ENCODE results near the gene RSPRY1. TPM values are rescaled to one million over a fixed set of nuclear protein-coding genes. Genes with fewer than 3 reads are reported as not detected.

RSPRY1 gene
- polyA plus RNA-seq, 1 of the 3 experiments (the other 2 are of a cell fraction), result 16.6 TPM

GRCh38 chr16:57196286-57196685 is 10.2 kb downstream of the RSPRY1 start:
- H3K27me3 ChIP-seq (ENCODE audit: insufficient read depth), result no peaks in the 10 kb centered on the region
- H3K9me3 ChIP-seq, result no peaks in the 10 kb centered on the region
- ChIA-PET CTCF (interaction anchor here (0.7 to 2.2 kb wide), 6 partner anchors 9 to 561 kb away, joined by 3 to 9 read pairs (median 4); partner anchors contain the start of genes ARL2BP and CX3CL1), POLR2A (interaction anchor here (1.4 to 1.9 kb wide), 2 partner anchors 9 to 11 kb away, joined by 5 to 7 read pairs; partner anchors contain the start of genes PSME3IP1 and RSPRY1)
- 22% methylated on average over 4 of the region's 4 CpGs for WGBS (ENCODE audit: low lambda C conversion rate)
- H3K4me2 ChIP-seq, result 0 out of 2 replicates have a peak overlapping the region, but pooled peaks have one; percentile 8
- peaks cover 2 to 4% of the 10 kb centered on the region in 2 experiments for H3K36me3 ChIP-seq (replicated peaks in 1 of 2; ENCODE audit: control insufficient read depth in 1 of 2, insufficient read depth in 2 of 2, low read length in 1 of 2)
- no peak for TF ChIP-seq SIN3A (IDR thresholded peaks at IDR 0.05; ENCODE audit: borderline replicate concordance, low read depth, low read length)
- no peak for TF ChIP-seq FOXM1 (IDR thresholded peaks at IDR 0.05; ENCODE audit: low read depth)
- TF ChIP-seq GATA2 (CRISPR knock-in tag; IDR thresholded peaks at IDR 0.05), result no peak
- no peak for TF ChIP-seq EZH2phosphoT487 (IDR thresholded peaks at IDR 0.05; ENCODE audit: borderline replicate concordance, low read depth)
- TF ChIP-seq YY1 (IDR thresholded peaks at IDR 0.05; ENCODE audit: low read depth), result no peak
- no peak for TF ChIP-seq CTCF (IDR thresholded peaks at IDR 0.05)
- no peak for TF ChIP-seq CHD2 (IDR thresholded peaks at IDR 0.05; ENCODE audit: low read length, partially characterized antibody)
- TF ChIP-seq TEAD4 (IDR thresholded peaks at IDR 0.05; ENCODE audit: borderline replicate concordance, insufficient read depth), result no peak
- TF ChIP-seq JUND (IDR thresholded peaks at IDR 0.05), result no peak
- no peaks in the 10 kb centered on the region for H3K9me2 ChIP-seq
- H3K4me3 ChIP-seq (ENCODE audit: low read depth in 2 of 2, low read length in 1 of 2), result no peak overlapping the region
- H3K4me1 ChIP-seq (ENCODE audit: control insufficient read depth in 1 of 2, insufficient read depth in 2 of 2, low read depth in 1 of 2, low read length in 1 of 2), result peaks cover 19 to 38% of the 10 kb centered on the region in 2 experiments
- peak; percentile 27 for DNase-seq
- H3K9ac ChIP-seq, result peak overlapping the region; percentile 13; the same call in 1 of the 2 replicates
- H2AFZ ChIP-seq (ENCODE audit: low read depth), result peak overlapping the region; percentile 5; the same call in 1 of the 2 replicates
- peak overlapping the region; percentile 91 to 98 for H3K27ac ChIP-seq (ENCODE audit: low read depth in 2 of 2, low read length in 1 of 2)
- no peaks in the 10 kb centered on the region for H4K20me1 ChIP-seq (ENCODE audit: insufficient read depth)
- H3K79me2 ChIP-seq (ENCODE audit: insufficient read depth), result peaks cover 78% of the 10 kb centered on the region
- H3F3A ChIP-seq (replicated peaks; ENCODE audit: insufficient read depth), result peaks cover 24% of the 10 kb centered on the region

GRCh38 chr16:57196753-57197152 is 10.6 kb downstream of the RSPRY1 start:
- 29% methylated on average over 3 of the region's 3 CpGs for WGBS (ENCODE audit: low lambda C conversion rate)
- 0 out of 2 replicates have a peak overlapping the region, but pooled peaks have one; percentile 8 for H3K4me2 ChIP-seq
- H3K9me3 ChIP-seq, result no peaks in the 10 kb centered on the region
- no peak overlapping the region for H2AFZ ChIP-seq (ENCODE audit: low read depth)
- peaks cover 2 to 4% of the 10 kb centered on the region in 2 experiments for H3K36me3 ChIP-seq (replicated peaks in 1 of 2; ENCODE audit: control insufficient read depth in 1 of 2, insufficient read depth in 2 of 2, low read length in 1 of 2)
- H3K4me3 ChIP-seq (ENCODE audit: low read depth in 2 of 2, low read length in 1 of 2), result no peak overlapping the region
- H4K20me1 ChIP-seq (ENCODE audit: insufficient read depth), result no peaks in the 10 kb centered on the region
- peaks cover 20% of the 10 kb centered on the region for H3F3A ChIP-seq (replicated peaks; ENCODE audit: insufficient read depth)
- H3K9me2 ChIP-seq, result no peaks in the 10 kb centered on the region
- POLR2A ChIA-PET, result interaction anchor here (0.7 to 1.9 kb wide), 3 partner anchors 10 to 181 kb away, joined by 3 to 7 read pairs (median 5); partner anchors contain the start of genes PSME3IP1 and RSPRY1
- no peaks in the 10 kb centered on the region for H3K27me3 ChIP-seq (ENCODE audit: insufficient read depth)
- CTCF ChIA-PET, result interaction anchor here (1.1 to 2.2 kb wide), 4 partner anchors 10 to 561 kb away, joined by 3 to 9 read pairs (median 5); partner anchors contain the start of genes ARL2BP and CX3CL1
- peak overlapping the region; percentile 91 to 98; a peak in 3 of 4 replicates for H3K27ac ChIP-seq (ENCODE audit: low read depth in 2 of 2, low read length in 1 of 2)
- DNase-seq, result peak; percentile 83
- peak overlapping the region; percentile 13; the same call in 1 of the 2 replicates for H3K9ac ChIP-seq
- H3K4me1 ChIP-seq (ENCODE audit: control insufficient read depth in 1 of 2, insufficient read depth in 2 of 2, low read depth in 1 of 2, low read length in 1 of 2), result peaks cover 19 to 34% of the 10 kb centered on the region in 2 experiments
- peaks cover 74% of the 10 kb centered on the region for H3K79me2 ChIP-seq (ENCODE audit: insufficient read depth)
- TF ChIP-seq MXI1 (IDR thresholded peaks at IDR 0.05; ENCODE audit: low read depth, low read length) (peak; percentile 71), CTCF (IDR thresholded peaks at IDR 0.05) (no peak), FOXJ3 (CRISPR knock-in tag; IDR thresholded peaks at IDR 0.05) (peak; percentile 99), RXRA (IDR thresholded peaks at IDR 0.05; ENCODE audit: borderline replicate concordance, low read depth) (no peak), GABPA (IDR thresholded peaks at IDR 0.05; ENCODE audit: low read depth) (no peak), PBX3 (IDR thresholded peaks at IDR 0.05) (no peak), FOXM1 (IDR thresholded peaks at IDR 0.05; ENCODE audit: low read depth) (no peak), EP300 (IDR thresholded peaks at IDR 0.05; ENCODE audit: borderline replicate concordance in 1 of 2, low read depth in 1 of 2, low read length in 1 of 2) (peak in 1 of 2 experiments; percentile 96; a peak in 2 of 4 replicates), NFIC (IDR thresholded peaks at IDR 0.05; ENCODE audit: borderline replicate concordance) (peak; percentile 55), GATA2 (CRISPR knock-in tag; IDR thresholded peaks at IDR 0.05) (peak; percentile 99), ELF1 (IDR thresholded peaks at IDR 0.05) (no peak), POLR2AphosphoS5 (IDR thresholded peaks at IDR 0.05; ENCODE audit: low read depth, low read length) (peak; percentile 59; the same call in 1 of the 2 replicates), SMC3 (IDR thresholded peaks at IDR 0.05; ENCODE audit: low read depth, low read length) (no peak), TEAD4 (IDR thresholded peaks at IDR 0.05; ENCODE audit: borderline replicate concordance, insufficient read depth) (peak; percentile 49; the same call in 1 of the 2 replicates), USF1 (IDR thresholded peaks at IDR 0.05; ENCODE audit: borderline replicate concordance, low read depth) (no peak), TAF1 (IDR thresholded peaks at IDR 0.05; ENCODE audit: borderline replicate concordance, low read depth, low read length) (no peak), MEF2A (IDR thresholded peaks at IDR 0.05; ENCODE audit: borderline replicate concordance, low read depth) (no peak)

Data from SK-N-SH (cell line).